HepG2 (cell line): ENCODE measurements around the gene TMEM258. TPM values are rescaled to one million over a fixed set of nuclear protein-coding genes. Genes with fewer than 3 reads are reported as not detected.
A peak's percentile ranks its signal among the peaks of the same experiment; 100 is the strongest.

Experiments
- ARID4A ChIP-seq: sonication (generic); formaldehyde crosslinking; IDR thresholded peaks from 2 replicates; pipeline ENCODE4 v1.5.0; 2020; ENCODE audit warnings: mild to moderate bottlenecking, missing genetic modification reagents, borderline replicate concordance
- BORCS8-MEF2B ChIP-seq: sonication (generic); formaldehyde crosslinking; IDR thresholded peaks from 2 replicates; pipeline ENCODE4 v1.8.0; 2022; ENCODE audit warnings: mild to moderate bottlenecking, missing genetic modification reagents
- CREB1 ChIP-seq, 2 experiments: fragments of 450-650 bp in 1 of 2; IDR thresholded peaks; 2 replicates each; pipeline ENCODE4 v1.6.1; 2016 to 2017; ENCODE audit warnings: control low read depth in 1 of 2, mild to moderate bottlenecking in 1 of 2, missing compliant biosample characterization in 1 of 2, missing genetic modification characterization in 1 of 2
- EP300 ChIP-seq, 3 experiments: sonication (generic) in 1 of 3; formaldehyde crosslinking in 1 of 3; IDR thresholded peaks; 2 replicates each; pipeline versions ENCODE4 v1.5.1 to v1.6.1; 2011 to 2020; ENCODE audit warnings: low read depth in 2 of 3, low read length in 2 of 3, borderline replicate concordance in 1 of 3, improper control_type of control experiment in 1 of 3, mild to moderate bottlenecking in 1 of 3, missing genetic modification reagents in 1 of 3, moderate library complexity in 1 of 3
- GPBP1L1 ChIP-seq: sonication (generic); formaldehyde crosslinking; IDR thresholded peaks from 2 replicates; pipeline ENCODE4 v1.5.0; 2020; ENCODE audit warnings: mild to moderate bottlenecking, missing genetic modification reagents
- HNF4G ChIP-seq, 2 experiments: sonication (generic) in 1 of 2; formaldehyde crosslinking in 1 of 2; IDR thresholded peaks; 2 replicates each; pipeline versions ENCODE4 v1.4.0 to v1.6.1; 2011 to 2020; ENCODE audit warnings: borderline replicate concordance in 2 of 2, low read depth in 2 of 2, mild to moderate bottlenecking in 2 of 2, low read length in 1 of 2, missing genetic modification reagents in 1 of 2, moderate library complexity in 1 of 2
- ISL2 ChIP-seq: sonication (generic); formaldehyde crosslinking; IDR thresholded peaks from 2 replicates; pipeline ENCODE4 v1.5.0; 2020; ENCODE audit warnings: missing genetic modification reagents
- PCBP1 ChIP-seq: fragments of 200-400 bp; formaldehyde crosslinking; IDR thresholded peaks from 2 replicates; pipeline ENCODE4 v1.6.1; 2017; ENCODE audit warnings: mild to moderate bottlenecking, low read depth, low read length, borderline replicate concordance
- PHF5A ChIP-seq: IDR thresholded peaks from one replicate; pipeline ENCODE4 v1.6.1; 2018; ENCODE audit warnings: low read depth, missing genetic modification reagents; ENCODE audit not compliant: unreplicated experiment
- RARA ChIP-seq: IDR thresholded peaks from 2 replicates; pipeline ENCODE4 v1.6.1; 2016; ENCODE audit warnings: missing genetic modification reagents, missing compliant biosample characterization
- RORA ChIP-seq: sonication (generic); formaldehyde crosslinking; IDR thresholded peaks from 2 replicates; pipeline ENCODE4 v1.5.0; 2020; ENCODE audit warnings: mild to moderate bottlenecking, missing genetic modification reagents, moderate library complexity
- RXRA ChIP-seq: sonication (generic); formaldehyde crosslinking; IDR thresholded peaks from 2 replicates; pipeline ENCODE4 v1.5.1; 2020; ENCODE audit warnings: missing genetic modification reagents
- SRSF1 ChIP-seq: fragments of 200-400 bp; formaldehyde crosslinking; optimal IDR thresholded peaks from 2 replicates; pipeline ENCODE3; 2017; ENCODE audit warnings: mild to moderate bottlenecking, low read depth, low read length, moderate library complexity
- YY1 ChIP-seq: IDR thresholded peaks from 2 replicates; pipeline ENCODE4 v1.6.1; 2011; ENCODE audit warnings: low read length, low read depth, moderate library complexity, mild to moderate bottlenecking; ENCODE audit not compliant: insufficient read depth, insufficient replicate concordance
- ZBTB10 ChIP-seq: sonication (generic); formaldehyde crosslinking; IDR thresholded peaks from 2 replicates; pipeline ENCODE4 v1.4.0; 2020; ENCODE audit warnings: missing genetic modification reagents, borderline replicate concordance
- ZFP1 ChIP-seq: IDR thresholded peaks from 2 replicates; pipeline ENCODE4 v1.6.1; 2016
- ZNF556 ChIP-seq: sonication (generic); formaldehyde crosslinking; IDR thresholded peaks from 2 replicates; pipeline ENCODE4 v1.4.0; 2020; ENCODE audit warnings: mild to moderate bottlenecking, missing genetic modification reagents, borderline replicate concordance
- polyA plus RNA-seq, 8 experiments: library from polyadenylated mRNA; depleted of rRNA in 3 of 8; stranded (reverse) in 7 of 8; unstranded in 1 of 8; fragments of >200 nt; fragmentation: Illumina TruSeq in 4 of 8; extraction: Trizol in 4 of 8; gene quantifications; 2 replicates each; pipeline versions ENCODE4 v1.2.1 to v1.2.3, GENCODE V29; 2011 to 2016; ENCODE audit warnings: low read depth in 4 of 8, missing spikeins in 1 of 8, mixed read lengths in 1 of 8; ENCODE audit not compliant: insufficient read depth in 1 of 8
- total RNA-seq, 5 experiments: library from RNA; depleted of rRNA; stranded (reverse); fragments of >200 nt; fragmentation: Illumina TruSeq; extraction: Trizol; gene quantifications; 2 replicates each; pipeline ENCODE4 v1.2.3, GENCODE V29; 2016; ENCODE audit warnings: low read depth in 1 of 5

TMEM258 gene
- total and polyA plus RNA-seq, 2 of the 13 experiments (the other 11 are each of a cell fraction or from before 2014, with no cell fraction given) = 175 to 424 TPM

GRCh38 chr11:61749591-61750217 is 42.7 kb downstream of the TMEM258 start (continued):
- TF ChIP-seq SRSF1 (peak; percentile 63), ARID4A (CRISPR knock-in tag) (no peak; the same call in 1 of the 2 replicates), RORA (CRISPR knock-in tag) (no peak), HNF4G (IDR thresholded peaks at IDR 0.05; ENCODE audit: borderline replicate concordance, low read depth, low read length) (no peak; the same call in 1 of the 2 replicates), HNF4G (CRISPR knock-in tag; IDR thresholded peaks at IDR 0.05; ENCODE audit: borderline replicate concordance, low read depth) (no peak), CREB1 (IDR thresholded peaks at IDR 0.05) (no peak), CREB1 (CRISPR knock-in tag; IDR thresholded peaks at IDR 0.05) (no peak), ZNF556 (CRISPR knock-in tag) (no peak), YY1 (no peak), ZFP1 (CRISPR knock-in tag) (no peak), PHF5A (CRISPR knock-in tag) (no peak), RXRA (CRISPR knock-in tag) (peak; percentile 87), ISL2 (CRISPR knock-in tag) (peak; percentile 43; the same call in 1 of the 2 replicates), EP300 (IDR thresholded peaks at IDR 0.05; ENCODE audit: low read depth in 2 of 2, low read length in 2 of 2) (peak in 1 of 2 experiments; percentile 28; a peak in 1 of 4 replicates), EP300 (CRISPR knock-in tag; IDR thresholded peaks at IDR 0.05; ENCODE audit: borderline replicate concordance) (no peak), ZBTB10 (CRISPR knock-in tag) (peak; percentile 32; the same call in 1 of the 2 replicates), RARA (CRISPR knock-in tag) (0 out of 2 replicates have a peak, but pooled peaks have one; percentile 6), PCBP1 (peak; percentile 67; the same call in 1 of the 2 replicates), BORCS8-MEF2B (CRISPR knock-in tag) (0 out of 2 replicates have a peak, but pooled peaks have one; percentile 20), GPBP1L1 (no peak)
